Panc1 (cell line): ENCODE data around the gene SAT2. TPM values are rescaled to one million over a fixed set of nuclear protein-coding genes. Genes with fewer than 3 reads are reported as not detected.

Experiments used
- ATAC-seq: fragments of 200-7000 bp; cut with Tn5 transposase; 2 replicates; pipeline ENCODE4 v1.9.1; 2020; ENCODE audit warnings: mild to moderate bottlenecking, moderate library complexity
- BruUV-seq: library from RNA; stranded (reverse); fragments of 400-500 nt; replicated peaks from 2 replicates; lab custom pipeline; 2021; lab: Mats Ljungman, UMichigan
- CTCF ChIA-PET: fragments of 300-600 bp; sonication (Branson Sonifier 250); formaldehyde crosslinking; loops from one replicate; lab custom pipeline; 2022; ENCODE audit warnings: antibody characterized with exemption; lab: Charles Lee
- POLR2A ChIA-PET: fragments of 300-600 bp; sonication (Branson Sonifier 250); formaldehyde crosslinking; loops from one replicate; lab custom pipeline; 2022; ENCODE audit warnings: antibody characterized with exemption; lab: Charles Lee
- DNase-seq: peaks from one replicate; pipeline ENCODE4 v3.0.0-alpha.2; 2010; ENCODE audit warnings: low read depth, low spot score
- H3K27ac ChIP-seq: 2 replicates; pipeline ENCODE4 v1.5.1; 2011; ENCODE audit warnings: mild to moderate bottlenecking, low read length, inconsistent platforms
- H3K27me3 ChIP-seq: fragments of 200-500 bp; sonication (Bioruptor generic); 2 replicates; pipeline ENCODE4 v1.6.0; 2014; ENCODE audit warnings: low read length, inconsistent platforms; ENCODE audit not compliant: control insufficient read depth, insufficient read depth
- H3K36me3 ChIP-seq: fragments of 200-500 bp; sonication (Bioruptor generic); 2 replicates; pipeline ENCODE4 v1.5.1; 2014; ENCODE audit warnings: inconsistent platforms, mild to moderate bottlenecking, low read length, moderate library complexity; ENCODE audit not compliant: control insufficient read depth, insufficient read depth
- H3K4me1 ChIP-seq: 2 replicates; pipeline ENCODE4 v1.5.1; 2011; ENCODE audit warnings: inconsistent platforms, mild to moderate bottlenecking, low read length, moderate library complexity; ENCODE audit not compliant: control insufficient read depth, insufficient read depth
- H3K4me3 ChIP-seq, 2 experiments: 2 replicates each; pipeline ENCODE4 v1.5.1; 2011 to 2012; ENCODE audit warnings: low read depth in 2 of 2, low read length in 2 of 2, mild to moderate bottlenecking in 2 of 2, inconsistent platforms in 1 of 2, moderate library complexity in 1 of 2
- H3K9me3 ChIP-seq: fragments of 200-500 bp; sonication (Bioruptor generic); 2 replicates; pipeline ENCODE4 v1.5.1; 2014; ENCODE audit warnings: low read depth, mild to moderate bottlenecking, inconsistent platforms, low read length, moderate library complexity; ENCODE audit not compliant: control insufficient read depth, insufficient read depth
- CTCF ChIP-seq: fragments of 450-650 bp; IDR thresholded peaks from 2 replicates; pipeline ENCODE4 v1.5.1; 2017; ENCODE audit warnings: mild to moderate bottlenecking
- POLR2AphosphoS5 ChIP-seq: IDR thresholded peaks from 2 replicates; pipeline ENCODE4 v1.6.1; 2012; ENCODE audit warnings: mild to moderate bottlenecking, low read depth, low read length, moderate library complexity
- REST ChIP-seq, 2 experiments: IDR thresholded peaks; 2 replicates each; pipeline ENCODE4 v1.6.1; 2011 to 2012; ENCODE audit warnings: low read depth in 2 of 2, control low read depth in 1 of 2, low read length in 1 of 2, mild to moderate bottlenecking in 1 of 2, moderate library complexity in 1 of 2; ENCODE audit not compliant: insufficient read depth in 1 of 2
- SIN3A ChIP-seq: IDR thresholded peaks from 2 replicates; pipeline ENCODE4 v1.6.1; 2012; ENCODE audit warnings: low read depth, mild to moderate bottlenecking, low read length, moderate library complexity, borderline replicate concordance; ENCODE audit not compliant: insufficient read depth
- TCF7L2 ChIP-seq: IDR thresholded peaks from 2 replicates; pipeline ENCODE4 v1.6.1; 2011; ENCODE audit warnings: mild to moderate bottlenecking, low read depth, low read length, inconsistent platforms
- in situ Hi-C: cut with HindIII; loops from 2 replicates; pipeline ENCODE4 v1.10.0; 2016; ENCODE audit warnings: low sequenced_read_pairs, low pct_unique_long_range_greater_than_20kb
- intact Hi-C: fragments of 100-400 bp; cut with micrococcal nuclease; formaldehyde crosslinking; loops from one replicate; pipeline ENCODE4 v1.10.0; 2022; ENCODE audit not compliant: unreplicated experiment
- total RNA-seq: library from RNA; stranded (reverse); gene quantifications from one replicate; pipeline ENCODE4 v1.2.1, GENCODE V29; 2021; ENCODE audit not compliant: unreplicated experiment

SAT2 gene
- total RNA-seq, 1 experiment from 2014 or later: 74.8 TPM

GRCh38 chr17:7651665-7652387 is 24.2 kb upstream of the SAT2 start:
- no peak for ATAC-seq
- Histone ChIP-seq H3K36me3 (no peaks in the 10 kb centered on the region), H3K4me3 (peak overlapping the region in 1 of 2 experiments; percentile 26; a peak in 2 of 4 replicates), H3K4me1 (no peaks in the 10 kb centered on the region), H3K27ac (no peak overlapping the region), H3K9me3 (no peaks in the 10 kb centered on the region), H3K27me3 (peaks cover 2% of the 10 kb centered on the region; the same call in 1 of the 2 replicates)
- CTCF ChIA-PET: interaction anchor here (1.2 kb wide), 1 partner anchor 36 kb away, joined by 3 read pairs; the partner anchor contains the start of gene TP53
- BruUV-seq: no TSS peak
- in situ Hi-C loops: no loop called here
- no peak for DNase-seq
- POLR2A ChIA-PET: interaction anchor here (0.7 kb wide), 1 partner anchor 310 kb away, joined by 3 read pairs; no protein-coding TSS in a partner anchor
- intact Hi-C loops: no loop called here
- TF ChIP-seq REST (IDR thresholded peaks at IDR 0.05; ENCODE audit: insufficient read depth in 1 of 2, low read depth in 2 of 2, low read length in 1 of 2): no peak
- no peak for TF ChIP-seq CTCF
- TF ChIP-seq SIN3A: no peak
- TF ChIP-seq TCF7L2: no peak
- no peak for TF ChIP-seq POLR2AphosphoS5

GRCh38 chr17:7651097-7651664 is 23.6 kb upstream of the SAT2 start:
- intact Hi-C loops (no loop called here), in situ Hi-C loops (no loop called here)
- Histone ChIP-seq H3K9me3 (no peaks in the 10 kb centered on the region), H3K27ac (no peak overlapping the region), H3K4me1 (no peaks in the 10 kb centered on the region), H3K36me3 (no peaks in the 10 kb centered on the region), H3K4me3 (peak overlapping the region; percentile 26 to 47), H3K27me3 (peaks cover 2% of the 10 kb centered on the region; the same call in 1 of the 2 replicates)
- ChIA-PET POLR2A (interaction anchor here (0.7 kb wide), 3 partner anchors 12 to 309 kb away, joined by 3 to 6 read pairs (median 3); no protein-coding TSS in a partner anchor), CTCF (interaction anchor here (1.2 kb wide), 1 partner anchor 36 kb away, joined by 3 read pairs; the partner anchor contains the start of gene TP53)
- ATAC-seq: no peak
- BruUV-seq: no TSS peak
- no peak for DNase-seq
- no peak for TF ChIP-seq POLR2AphosphoS5
- TF ChIP-seq SIN3A: no peak
